GM21390 (cell line): Measurements from ENCODE around the gene RPL31.
"Not testable (repeated sequence)": the region's sequence is repeated elsewhere in the genome, so short reads cannot be mapped to it uniquely, and the experiment has no call there.

Experiments used
- ATAC-seq: cut with Tn5 transposase; IDR thresholded peaks from one replicate; pipeline ENCODE4 v1.9.1; 2021; ENCODE audit not compliant: unreplicated experiment

Gene RPL31

DNA sequence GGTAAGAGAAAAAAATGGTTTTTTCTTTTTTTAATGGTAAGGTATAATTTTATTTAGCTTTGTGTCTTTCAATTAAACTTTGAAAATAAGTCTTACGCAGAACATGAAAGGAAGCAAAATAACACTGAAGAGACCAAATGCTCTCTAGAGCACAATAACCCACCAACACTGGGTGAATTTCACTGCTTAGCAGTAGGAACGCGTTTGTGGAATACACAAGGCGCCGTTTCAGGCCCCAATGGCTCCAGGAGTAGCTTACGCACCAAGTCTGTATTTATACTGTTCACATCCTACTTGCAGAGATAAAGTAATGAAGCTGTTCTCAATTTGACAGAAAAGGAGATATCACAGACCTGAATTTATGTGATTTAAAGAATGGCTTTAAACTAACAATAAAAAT is 23.5 kb downstream of the RPL31 start:
- ATAC-seq, result no peak

DNA sequence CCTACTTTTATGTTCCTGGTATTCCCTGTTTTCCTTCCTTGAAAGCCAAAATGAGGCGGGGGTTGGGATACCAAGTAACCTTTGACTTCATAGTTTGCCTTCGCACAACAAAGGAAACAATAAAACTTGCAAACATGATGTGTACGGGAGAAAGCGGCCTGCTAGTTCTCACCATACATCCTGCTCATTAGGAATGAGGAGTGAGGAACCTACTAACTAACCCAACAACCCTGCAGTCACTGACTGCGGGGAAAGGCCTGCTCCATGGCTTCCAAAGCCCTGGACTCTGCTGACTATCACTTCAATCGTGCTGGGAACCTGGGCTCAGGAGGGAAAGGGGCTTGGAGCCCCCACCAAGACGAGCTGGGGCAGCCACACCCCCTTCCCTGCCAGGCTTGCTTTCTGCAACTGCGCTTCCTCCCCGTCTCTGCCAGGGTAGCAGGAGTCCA is 24.2 kb downstream of the RPL31 start:
- ATAC-seq, result no peak

DNA sequence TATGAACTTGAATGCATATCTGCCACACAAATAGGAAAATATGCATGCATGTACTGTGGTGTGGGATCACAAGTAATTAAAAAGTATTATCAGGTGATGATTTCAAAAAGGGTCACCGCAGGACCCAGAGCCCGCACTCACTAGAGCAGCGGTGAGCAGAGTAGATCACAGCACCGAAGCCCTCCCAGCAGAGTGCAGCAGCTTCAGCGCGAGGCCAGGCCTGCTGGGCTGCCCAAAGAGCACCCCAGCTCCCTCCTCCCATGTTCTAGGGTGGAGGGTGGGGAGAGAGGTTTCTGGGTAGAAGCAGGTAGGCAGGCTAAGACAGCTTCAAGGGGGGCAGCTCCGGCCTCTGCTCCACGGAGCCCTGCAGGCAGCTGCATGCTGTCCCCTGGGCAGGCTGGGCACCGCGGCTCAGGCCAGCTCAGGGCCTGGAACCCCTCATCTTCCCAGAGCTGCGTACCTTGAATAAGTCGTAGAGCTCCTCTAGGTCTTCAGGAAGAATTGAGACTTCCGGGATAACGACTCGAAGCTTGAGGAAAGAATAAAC is 24.9 kb downstream of the RPL31 start:
- no peak for ATAC-seq

DNA sequence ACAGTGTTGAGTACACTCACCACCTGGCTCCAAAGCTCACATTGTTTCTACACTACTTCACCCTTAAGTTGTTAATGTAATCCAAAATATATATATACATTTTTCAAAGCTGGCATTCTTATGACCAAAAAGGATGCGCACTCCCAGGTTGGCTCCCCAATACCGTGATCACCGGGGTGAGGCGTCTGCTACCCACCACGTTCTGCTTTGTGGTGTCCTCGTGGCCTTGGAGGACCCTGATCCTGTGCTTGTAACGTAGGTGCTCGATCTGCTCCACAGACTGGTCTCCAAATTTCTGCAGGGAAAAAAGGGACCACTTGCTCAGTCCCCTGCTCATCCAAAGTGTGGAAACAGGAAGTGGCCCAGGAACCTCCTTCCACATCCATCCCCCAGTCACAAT is 25.8 kb downstream of the RPL31 start:
- no peak for ATAC-seq

DNA sequence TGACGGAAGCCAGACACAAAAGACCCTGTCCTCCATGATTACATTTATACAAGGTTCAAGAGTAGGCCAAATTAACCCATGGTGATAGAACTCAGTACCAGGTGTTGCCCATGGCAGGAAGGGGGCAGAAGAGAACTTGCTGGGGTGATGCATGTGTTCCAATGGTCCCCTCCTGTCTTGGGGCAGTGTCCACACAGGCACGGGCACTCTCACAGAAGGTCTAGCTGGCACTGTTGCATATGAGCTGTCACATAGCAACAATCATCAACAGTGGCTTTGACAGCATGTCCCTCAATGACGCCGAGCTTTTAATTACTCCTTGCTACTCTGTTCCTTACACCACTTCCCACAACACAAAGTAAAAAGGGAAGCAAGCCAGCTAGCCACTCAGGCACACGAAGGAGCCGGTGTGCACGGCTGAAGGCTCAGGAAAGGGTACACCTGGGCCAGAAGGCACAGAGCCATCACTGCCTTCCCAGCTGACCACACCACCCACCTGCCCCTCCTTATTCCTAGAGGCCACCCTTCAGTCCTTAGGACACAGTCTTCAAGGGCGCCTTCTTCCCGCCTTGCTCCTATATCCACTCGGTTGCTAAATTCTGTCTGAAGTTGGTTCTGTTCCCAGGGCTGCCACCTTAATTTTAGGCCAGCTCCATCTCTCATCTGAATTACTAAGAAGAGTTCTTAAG is 28.9 kb downstream of the RPL31 start:
- no peak for ATAC-seq

DNA sequence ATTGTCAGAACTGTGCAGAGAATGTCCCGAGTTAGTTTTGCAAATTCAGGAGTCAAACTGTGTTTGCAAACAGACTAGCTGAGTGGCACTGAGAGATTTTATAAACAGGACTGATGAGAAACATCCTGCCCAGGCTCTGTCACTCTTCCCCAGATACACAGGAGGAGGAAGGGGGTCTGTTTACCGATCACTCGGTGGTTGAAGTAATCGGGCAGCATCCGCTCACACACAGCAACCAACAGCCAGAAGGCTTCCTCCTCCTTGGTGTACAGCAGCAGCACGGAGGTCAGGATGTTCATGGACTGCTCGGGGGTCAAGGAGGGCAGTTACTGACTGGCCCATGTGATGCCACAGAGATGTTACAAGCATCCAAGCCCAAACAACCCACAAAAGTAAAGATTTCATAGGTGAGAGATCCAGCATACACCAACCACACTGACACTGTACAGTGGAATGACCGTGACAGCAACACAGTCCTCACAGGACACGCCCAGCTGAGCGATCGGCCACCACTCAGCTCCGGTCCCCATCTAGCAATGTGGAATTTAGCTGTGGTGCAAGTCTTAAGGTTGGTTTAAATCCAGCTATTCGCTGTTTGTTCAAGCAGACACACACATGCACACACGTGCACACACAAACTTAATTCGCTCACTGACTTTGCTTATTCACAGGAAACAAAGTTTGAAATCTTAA is 30.1 kb downstream of the RPL31 start:
- no peak for ATAC-seq

DNA sequence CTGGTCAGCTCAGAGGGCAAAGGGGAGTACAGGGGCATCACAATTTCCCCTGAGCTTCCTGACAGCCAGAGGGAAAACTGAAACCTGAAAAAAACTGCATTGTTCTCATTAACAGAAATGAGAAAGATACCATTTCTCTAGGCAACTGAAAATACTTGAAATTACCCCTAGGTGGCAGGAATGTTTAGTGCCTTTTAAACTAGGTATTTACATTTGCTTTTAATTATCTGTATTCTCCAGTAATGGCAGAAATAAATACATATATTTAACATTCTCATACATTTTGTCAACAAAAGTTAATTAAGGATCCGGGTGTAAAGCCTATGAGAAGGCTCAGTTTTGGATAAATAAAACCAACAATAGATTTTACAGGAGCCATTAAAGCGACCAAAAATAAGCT is 34.5 kb downstream of the RPL31 start:
- ATAC-seq, result no peak

DNA sequence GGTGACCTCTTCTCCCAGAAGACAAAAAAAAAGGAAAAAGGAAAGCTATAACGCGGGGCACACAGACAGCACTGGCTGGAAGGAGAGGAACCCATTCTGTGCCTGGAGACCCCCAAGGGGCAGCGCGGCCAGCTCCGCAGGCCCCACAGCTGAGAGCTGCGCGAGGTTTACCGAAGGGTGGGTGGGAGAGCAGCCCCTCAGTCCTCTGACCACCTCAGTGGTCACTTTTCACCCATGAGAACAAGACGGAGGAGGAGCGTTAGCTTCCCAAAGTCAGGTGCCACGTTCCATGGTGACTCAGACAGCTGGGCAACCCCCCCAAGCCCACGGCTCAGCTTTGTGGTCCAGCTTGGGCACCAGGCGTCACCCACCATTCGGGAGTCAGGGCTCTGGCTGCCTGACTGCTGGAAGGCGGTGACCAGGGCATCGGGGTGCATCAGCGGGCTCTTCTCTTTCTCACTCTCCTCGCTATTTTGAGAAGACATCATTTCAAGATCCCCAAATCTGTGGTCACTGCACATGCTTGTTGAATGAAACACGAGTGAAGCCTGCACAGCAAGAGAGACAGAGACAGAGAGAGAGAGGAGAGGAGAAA is 35.2 kb downstream of the RPL31 start:
- ATAC-seq, result no peak

DNA sequence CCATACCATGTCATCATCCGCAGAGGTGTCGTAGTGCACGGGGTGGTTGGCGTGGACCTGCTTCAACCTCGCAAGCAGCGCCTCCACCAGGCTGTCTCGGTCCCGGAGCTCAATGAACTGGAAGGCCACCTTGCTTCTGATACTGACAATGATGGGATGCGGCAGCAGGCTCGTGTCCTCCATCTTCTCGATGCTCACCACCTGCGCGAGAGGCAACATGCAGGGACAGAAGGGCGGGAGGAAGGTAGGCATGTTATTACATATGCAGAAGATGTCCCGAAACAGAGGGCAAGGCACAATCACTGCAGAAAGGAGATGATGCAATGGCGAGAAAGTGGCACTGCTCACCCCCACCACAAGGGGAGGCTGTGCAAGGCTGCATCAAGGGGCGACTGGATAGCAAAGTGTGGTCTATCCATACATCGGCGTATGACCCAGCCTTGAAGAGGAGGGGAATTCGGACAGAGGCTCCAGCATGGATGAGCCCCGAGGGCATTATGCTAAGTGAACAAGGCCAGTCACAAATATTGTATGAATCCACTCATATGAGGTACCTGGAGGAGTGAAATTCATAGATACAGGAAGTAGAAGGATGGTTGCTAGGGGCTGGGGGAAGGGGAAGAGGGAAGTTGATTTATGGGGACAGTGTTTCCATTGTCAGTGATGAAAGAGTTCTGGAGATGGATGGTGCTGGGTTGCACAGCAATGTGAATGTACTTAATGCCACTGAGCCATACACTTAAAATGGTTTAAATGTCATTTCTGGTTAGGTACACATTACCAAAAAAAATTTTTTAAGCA is 36.6 kb downstream of the RPL31 start:
- no peak for ATAC-seq

DNA sequence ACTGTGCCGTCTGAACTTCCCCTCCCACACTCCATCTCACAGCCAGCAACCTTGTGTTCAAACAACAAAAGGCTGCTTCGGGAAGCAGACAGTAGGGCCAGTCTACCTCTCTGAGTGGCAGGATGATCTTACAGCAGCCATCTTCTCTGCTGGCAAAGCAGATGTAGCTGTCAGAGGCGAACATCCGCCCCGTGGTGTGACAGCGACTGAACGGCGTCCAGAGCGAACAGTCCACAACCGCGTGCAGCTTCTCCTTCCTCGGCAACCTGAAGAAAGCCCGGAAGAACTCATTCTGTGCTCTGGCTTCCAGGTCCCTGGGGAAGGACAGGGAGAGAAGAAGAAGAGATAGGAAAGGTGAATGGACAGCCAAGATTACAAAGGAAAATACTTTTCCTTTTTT is 38.0 kb downstream of the RPL31 start:
- ATAC-seq, result no peak

DNA sequence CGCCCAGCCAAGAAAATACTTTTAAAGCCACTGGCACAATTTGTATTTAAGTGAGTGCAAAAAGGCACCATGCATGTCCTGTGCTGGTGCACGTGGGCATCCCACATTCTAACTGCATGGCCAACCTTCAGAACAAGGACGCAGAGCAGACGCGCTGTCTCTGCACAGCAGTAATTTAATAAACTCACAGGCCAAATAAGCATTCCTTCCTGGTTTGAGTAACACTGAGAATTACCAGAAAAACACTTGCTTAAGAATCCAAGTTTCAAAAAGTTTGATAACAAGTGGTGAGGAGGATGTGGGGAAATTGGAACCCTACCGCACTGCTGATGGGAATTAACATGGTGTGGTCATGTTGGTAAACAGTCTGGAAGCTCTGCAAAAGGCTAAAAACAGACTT is 38.7 kb downstream of the RPL31 start:
- ATAC-seq, result no peak

DNA sequence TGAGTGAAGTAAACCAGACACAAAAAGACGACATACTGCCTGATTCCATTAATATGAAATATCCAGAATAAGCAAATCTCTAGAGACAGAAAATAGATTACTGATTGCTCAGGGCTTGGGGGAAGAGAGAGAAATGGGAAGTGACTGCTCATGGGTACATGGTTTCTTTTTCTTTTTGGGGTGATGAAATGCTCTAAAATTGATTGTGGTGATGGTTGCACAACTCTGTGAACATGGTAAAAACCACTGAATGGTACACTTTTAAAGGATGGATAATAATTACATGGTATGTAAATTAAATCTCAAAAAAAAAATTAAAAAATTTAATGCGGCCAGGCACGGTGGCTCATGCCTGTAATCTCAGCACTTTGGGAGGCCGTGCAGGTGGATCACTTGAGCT is 39.3 kb downstream of the RPL31 start:
- ATAC-seq, result no peak

DNA sequence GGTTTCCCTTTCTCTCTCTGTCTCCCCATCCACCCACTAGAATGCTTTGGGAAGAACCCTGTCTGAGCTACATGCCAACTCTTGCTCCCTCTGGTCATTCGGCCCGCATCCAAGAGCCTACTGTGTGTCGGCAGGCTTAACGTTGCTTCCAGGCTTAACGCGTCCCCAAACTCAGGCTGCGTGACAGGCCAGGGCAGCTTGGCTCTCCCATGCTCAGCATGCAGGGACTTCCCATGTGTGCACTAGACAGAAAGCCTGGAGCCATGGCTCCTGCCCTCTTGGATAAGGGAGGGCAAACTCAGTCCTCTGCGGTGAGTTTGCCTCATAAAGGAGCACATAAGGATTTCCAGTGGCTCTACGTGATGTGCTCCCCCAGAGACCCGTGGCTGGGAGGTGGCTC is 43.2 kb downstream of the RPL31 start:
- ATAC-seq, result no peak

DNA sequence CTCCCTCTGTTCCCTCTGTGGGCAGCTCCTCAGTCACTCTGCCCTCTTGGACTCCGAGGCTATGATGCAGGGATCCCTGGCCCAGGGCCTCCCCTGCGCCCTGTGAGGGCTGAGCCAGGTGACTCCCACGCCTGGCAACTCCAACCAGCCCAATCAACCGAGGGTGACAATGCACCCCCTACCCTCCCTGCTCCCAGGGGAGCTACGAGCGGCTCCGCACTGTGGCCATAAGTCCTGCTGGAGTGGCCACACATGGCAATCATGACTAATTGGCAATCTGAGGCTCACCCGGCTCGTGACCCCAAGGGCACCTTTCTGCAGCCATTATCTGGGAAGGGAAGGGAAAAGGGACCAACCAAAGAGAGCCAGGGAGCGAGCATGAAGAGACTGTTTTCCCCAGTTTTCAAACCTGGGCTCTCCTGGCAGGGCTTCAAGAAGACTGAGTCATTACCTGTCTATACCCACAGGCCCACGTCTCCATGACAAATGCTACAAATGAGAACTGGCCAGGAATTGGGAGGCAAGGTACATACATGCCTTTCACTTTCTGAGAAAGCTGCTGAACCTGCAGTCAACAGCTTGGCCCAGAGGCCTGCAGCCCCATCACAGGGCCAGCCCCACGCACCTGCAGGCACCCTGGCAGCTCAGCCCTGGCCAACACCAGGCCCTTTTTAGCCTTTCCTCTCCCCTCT is 45.1 kb downstream of the RPL31 start:
- ATAC-seq, result no peak

DNA sequence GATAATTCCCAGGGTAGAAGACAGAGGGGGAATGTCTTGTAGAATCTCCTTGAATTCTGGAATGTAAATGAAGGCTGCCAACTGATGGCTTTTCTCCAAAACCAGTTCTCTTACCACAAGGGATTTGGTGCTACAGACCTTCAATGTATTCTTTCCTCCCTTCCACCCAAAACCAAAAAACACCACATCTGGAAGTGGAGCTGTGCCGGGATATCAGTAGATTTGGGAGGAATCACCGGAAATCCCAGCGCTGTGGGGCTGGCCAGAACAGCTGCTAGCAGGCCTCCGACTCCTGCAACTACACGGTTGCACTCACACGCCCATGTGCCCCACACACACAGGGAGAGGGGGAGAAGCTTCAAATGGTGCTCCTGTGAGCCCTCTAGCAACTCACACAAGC is 45.7 kb downstream of the RPL31 start:
- no peak for ATAC-seq

DNA sequence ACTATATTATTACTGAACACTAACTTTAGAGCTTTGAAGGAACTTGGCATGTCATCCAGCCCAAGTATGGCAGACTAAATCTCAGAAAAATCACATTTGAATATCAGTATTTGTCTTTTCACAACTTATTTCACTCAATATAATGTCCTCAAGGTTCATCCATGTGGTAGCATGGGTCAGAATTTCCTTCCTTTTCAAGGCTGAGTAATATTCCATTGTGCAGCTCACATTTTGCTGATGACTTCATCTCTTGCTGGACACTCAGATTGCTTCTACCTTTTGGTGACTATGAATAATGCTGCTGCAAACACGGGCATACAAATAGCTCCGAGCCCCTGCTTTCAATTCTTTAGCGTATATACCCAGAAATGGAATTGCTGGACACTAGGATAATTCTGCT is 46.7 kb downstream of the RPL31 start:
- ATAC-seq, result no peak

DNA sequence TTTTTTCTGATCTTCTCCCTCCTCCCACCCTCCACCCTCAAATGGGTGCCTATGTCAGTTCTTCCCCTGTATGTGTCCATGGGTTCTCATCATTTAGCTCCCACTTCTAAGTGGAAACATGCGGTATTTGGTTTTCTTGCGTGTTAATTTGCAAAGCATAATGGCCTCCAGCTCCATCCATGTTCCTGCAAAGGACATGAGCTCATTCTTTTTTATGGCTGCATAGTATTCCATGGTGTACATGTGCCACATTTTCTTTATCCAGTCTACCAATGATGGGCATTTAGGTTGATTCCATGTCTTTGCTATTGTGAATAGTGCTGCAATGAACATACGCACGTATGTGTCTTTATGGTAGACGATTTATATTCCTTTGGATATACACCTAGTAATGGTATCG is 48.8 kb downstream of the RPL31 start:
- ATAC-seq, result not testable (repeated sequence)

DNA sequence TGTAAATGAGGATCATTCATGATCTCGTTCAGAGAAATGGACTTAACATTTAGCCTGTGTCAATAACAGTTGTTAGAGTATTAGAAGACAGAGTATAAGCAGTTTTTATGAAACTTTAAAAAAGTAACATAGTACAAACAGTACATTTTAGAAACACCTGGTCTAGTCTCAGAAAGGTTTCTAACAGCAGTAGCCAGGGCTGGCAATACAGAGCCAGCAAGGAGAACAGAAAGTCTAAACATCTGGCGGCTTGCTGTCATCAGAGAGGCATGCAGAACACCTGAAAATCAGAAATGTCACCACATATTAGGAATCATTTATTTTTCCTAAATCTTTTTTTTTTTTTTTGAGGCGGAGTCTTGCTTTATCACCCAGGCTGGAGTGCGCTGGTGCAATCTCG is 50.1 kb downstream of the RPL31 start:
- no peak for ATAC-seq

DNA sequence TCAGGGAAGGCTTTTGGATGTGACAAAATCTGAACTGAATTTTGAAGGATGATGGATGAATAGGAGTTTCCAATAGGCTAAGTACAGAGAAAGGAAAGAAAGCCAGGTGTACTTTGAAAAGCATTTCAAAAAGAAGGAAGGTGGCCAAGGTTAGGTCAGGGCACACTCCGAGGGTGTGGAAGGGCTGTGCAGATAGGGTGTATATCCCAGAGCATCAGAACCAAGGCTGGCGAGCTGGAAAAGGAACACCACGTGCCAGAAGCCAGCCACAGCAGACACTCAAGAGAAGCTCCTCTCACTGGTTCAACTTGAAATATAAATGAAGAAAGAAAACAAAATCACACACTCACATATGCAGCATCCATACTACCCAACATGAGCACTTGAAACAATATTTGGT is 51.0 kb downstream of the RPL31 start:
- ATAC-seq, result no peak
